Endothelial cell of umbilical vein (primary cell): ENCODE results near the gene PKHD1. TPM values are rescaled to one million over a fixed set of nuclear protein-coding genes. Genes with fewer than 3 reads are reported as not detected.

Source experiments
- BruUV-seq: library from RNA; stranded (reverse); fragments of 400-500 nt; replicated peaks from 2 replicates; lab custom pipeline; 2021; lab: Mats Ljungman, UMichigan
- CTCF ChIA-PET: fragments of 300-600, 350-600 bp; sonication (Branson Sonifier 250); formaldehyde crosslinking; loops from one replicate; lab custom pipeline; 2021; ENCODE audit warnings: antibody characterized with exemption, inconsistent platforms; lab: Charles Lee
- POLR2A ChIA-PET: fragments of 300-600, 350-600 bp; sonication (Branson Sonifier 250); formaldehyde crosslinking; loops from one replicate; lab custom pipeline; 2021; ENCODE audit warnings: antibody characterized with exemption, inconsistent platforms; lab: Charles Lee
- DNase-seq: peaks from one replicate; pipeline ENCODE4 v3.0.0-alpha.2; 2011; ENCODE audit warnings: low read depth, low spot score
- FAIRE-seq: peaks from 2 replicates; lab custom pipeline; 2011; peaks lifted over from hg19 to GRCh38; lab: Jason Lieb, UNC
- H2AFZ ChIP-seq: 2 replicates; pipeline ENCODE4 v1.6.0; 2012; ENCODE audit warnings: low read depth, low read length, control low read depth, inconsistent platforms
- H3K27ac ChIP-seq: 2 replicates; pipeline ENCODE4 v1.5.1; 2011; ENCODE audit warnings: low read depth, mild to moderate bottlenecking, control low read depth, low read length, moderate library complexity; ENCODE audit not compliant: insufficient read depth
- H3K27me3 ChIP-seq, 2 experiments: 2 replicates each; pipeline versions ENCODE4 v1.6.0 to v1.6.1; 2011; ENCODE audit warnings: low read length in 2 of 2, mixed read lengths in 1 of 2; ENCODE audit not compliant: control insufficient read depth in 2 of 2, insufficient read depth in 2 of 2
- H3K36me3 ChIP-seq, 2 experiments: 2 replicates in 1 of 2; 3 replicates in 1 of 2; pipeline ENCODE4 v1.5.1; 2011; ENCODE audit warnings: low read length in 2 of 2, mild to moderate bottlenecking in 1 of 2, moderate library complexity in 1 of 2; ENCODE audit not compliant: control insufficient read depth in 2 of 2, insufficient read depth in 2 of 2; ENCODE audit errors: extremely low read depth in 1 of 2
- H3K4me1 ChIP-seq: 3 replicates; pipeline ENCODE4 v1.5.1; 2011; ENCODE audit warnings: mild to moderate bottlenecking, low read length; ENCODE audit not compliant: control insufficient read depth, insufficient read depth; ENCODE audit errors: extremely low read depth
- H3K4me2 ChIP-seq: 2 replicates; pipeline ENCODE4 v1.6.1; 2011; ENCODE audit warnings: low read length, control low read depth, mixed read lengths; ENCODE audit not compliant: insufficient read depth
- H3K4me3 ChIP-seq, 3 experiments: fragments of 200-600 bp in 1 of 3; sonication (generic), shearing (Covaris generic) in 1 of 3; replicated peaks in 1 of 3; 2 replicates each; pipeline ENCODE4 v1.5.1; 2011 to 2016; ENCODE audit warnings: control low read depth in 3 of 3, low read length in 3 of 3, mild to moderate bottlenecking in 2 of 3, inconsistent platforms in 1 of 3, low read depth in 1 of 3, moderate library complexity in 1 of 3; ENCODE audit not compliant: insufficient read depth in 1 of 3
- H3K79me2 ChIP-seq: 2 replicates; pipeline ENCODE4 v1.6.0; 2012; ENCODE audit warnings: low read length, inconsistent platforms; ENCODE audit not compliant: control insufficient read depth, insufficient read depth
- H3K9ac ChIP-seq: replicated peaks from 2 replicates; pipeline ENCODE3; 2011; ENCODE audit warnings: low read length, control low read depth; ENCODE audit not compliant: insufficient read depth; ENCODE audit errors: extremely low read depth
- H3K9me1 ChIP-seq: replicated peaks from 3 replicates; pipeline ENCODE4 v1.6.0; 2011; ENCODE audit warnings: mild to moderate bottlenecking, low read length; ENCODE audit not compliant: control insufficient read depth, insufficient read depth; ENCODE audit errors: extremely low read depth
- H3K9me3 ChIP-seq: replicated peaks from 2 replicates; pipeline ENCODE4 v1.5.1; 2012; ENCODE audit warnings: low read length, inconsistent platforms; ENCODE audit not compliant: control insufficient read depth, insufficient read depth
- H4K20me1 ChIP-seq: replicated peaks from 2 replicates; pipeline ENCODE3; 2011; ENCODE audit warnings: mild to moderate bottlenecking, low read length; ENCODE audit not compliant: control insufficient read depth, insufficient read depth; ENCODE audit errors: extremely low read depth
- EZH2 ChIP-seq: IDR thresholded peaks from 2 replicates; pipeline ENCODE4 v1.6.1; 2012; ENCODE audit warnings: borderline replicate concordance, low read depth, mild to moderate bottlenecking, moderate library complexity, low read length, inconsistent platforms; ENCODE audit not compliant: severe bottlenecking
- FOS ChIP-seq: IDR thresholded peaks from 2 replicates; pipeline ENCODE4 v1.6.1; 2011; ENCODE audit warnings: mild to moderate bottlenecking, low read length, moderate library complexity, borderline replicate concordance; ENCODE audit not compliant: insufficient read depth
- GATA2 ChIP-seq: IDR thresholded peaks from 2 replicates; pipeline ENCODE4 v1.7.0; 2011; ENCODE audit warnings: low read depth, mild to moderate bottlenecking, moderate library complexity, mixed read lengths, low read length; ENCODE audit not compliant: insufficient read length, insufficient read depth
- JUN ChIP-seq: IDR thresholded peaks from 2 replicates; pipeline ENCODE4 v1.6.1; 2011; ENCODE audit warnings: borderline replicate concordance, low read depth; ENCODE audit not compliant: insufficient read length, insufficient read depth
- MYC ChIP-seq: IDR thresholded peaks from one replicate; pipeline ENCODE4 v1.6.1; 2011; ENCODE audit warnings: mild to moderate bottlenecking, low read depth, low read length
- POLR2A ChIP-seq: IDR thresholded peaks from 2 replicates; pipeline ENCODE4 v1.6.1; 2012; ENCODE audit warnings: low read depth, mild to moderate bottlenecking, control low read depth, low read length
- dilution Hi-C: fragments of 300-500 bp; cut with MboI; formaldehyde crosslinking; loops from one replicate; pipeline ENCODE4 v1.15.0; 2019; ENCODE audit warnings: low sequenced_read_pairs; ENCODE audit not compliant: extremely low pct_ligation_motif_present
- intact Hi-C: fragments of 100-400 bp; cut with micrococcal nuclease; formaldehyde crosslinking; loops from one replicate; pipeline ENCODE4 v1.10.0; 2022
- polyA plus RNA-seq, 4 experiments: library from polyadenylated mRNA; depleted of rRNA in 3 of 4; stranded (reverse) in 3 of 4; unstranded in 1 of 4; fragments of >200 nt; gene quantifications; 2 replicates each; pipeline versions ENCODE4 v1.2.1 to v1.2.3, GENCODE V29; 2011 to 2012; ENCODE audit warnings: missing spikeins in 1 of 4
- total RNA-seq: library from RNA; stranded (reverse); gene quantifications from 2 replicates; pipeline ENCODE4 v1.2.3, GENCODE V29; 2021
- TF ChIP-seq, protein P1 (sequence below), 2 donors: IDR thresholded peaks; 1 replicate in 1 of 2; 2 replicates in 1 of 2; pipeline ENCODE4 v1.5.1; 2011; ENCODE audit warnings: low read length in 2 of 2, mild to moderate bottlenecking in 2 of 2, moderate library complexity in 2 of 2, control low read depth in 1 of 2, inconsistent platforms in 1 of 2, low read depth in 1 of 2; ENCODE audit not compliant: insufficient read depth in 1 of 2; ENCODE audit errors: extremely low read depth in 1 of 2
- TF ChIP-seq, protein P2 (sequence below): IDR thresholded peaks from 2 replicates; pipeline ENCODE4 v1.6.1; 2011; ENCODE audit not compliant: insufficient read depth, insufficient read length

PKHD1 gene
- total and polyA plus RNA-seq, 2 donors (not counting 3 experiments of a cell fraction or from before 2014, with no cell fraction given): not detected

DNA sequence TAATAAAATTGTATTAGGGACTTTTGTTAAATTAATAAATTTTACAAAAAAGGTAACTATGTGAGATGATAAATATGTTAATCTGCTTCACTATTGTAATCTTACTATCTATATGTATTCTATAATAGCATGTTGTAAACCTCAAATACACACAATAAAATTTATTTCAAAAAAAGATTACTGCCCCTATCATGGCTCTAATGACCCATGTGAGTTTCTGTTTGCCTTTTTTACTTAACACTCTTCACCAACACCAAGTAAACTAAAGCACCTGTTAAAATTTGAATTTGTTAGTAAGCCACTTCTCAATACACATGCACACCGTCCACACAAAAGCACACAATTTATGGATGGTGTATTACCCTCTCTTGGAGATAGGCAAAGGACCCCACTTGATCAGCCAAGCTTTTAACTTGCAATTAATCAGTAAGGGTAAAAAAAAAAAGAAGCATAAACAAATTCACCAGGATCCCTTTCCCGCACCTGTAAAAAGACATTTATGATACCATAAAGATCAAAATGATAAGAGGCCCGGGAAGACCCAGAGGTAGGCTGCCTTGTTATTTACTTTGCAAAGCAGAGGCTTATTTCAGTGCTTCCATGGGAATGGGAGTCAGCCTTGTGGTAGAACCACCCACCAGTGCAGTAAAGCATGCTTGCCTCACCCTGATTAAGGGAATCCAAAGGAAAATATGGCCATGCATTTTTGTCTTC lies 28.6 kb upstream of the PKHD1 start:
- no peak overlapping the region for H2AFZ ChIP-seq
- FAIRE-seq (no peak), DNase-seq (no peak)
- H3K79me2 ChIP-seq: no peaks in the 10 kb centered on the region
- peaks cover 0 to 2% of the 10 kb centered on the region in 2 experiments for H3K27me3 ChIP-seq
- H3K9me1 ChIP-seq: no peaks in the 10 kb centered on the region
- ChIA-PET CTCF (no interaction called here), POLR2A (no interaction called here)
- no peak overlapping the region for H3K9ac ChIP-seq
- no peak for TF ChIP-seq MYC
- TF ChIP-seq, protein P1, sequence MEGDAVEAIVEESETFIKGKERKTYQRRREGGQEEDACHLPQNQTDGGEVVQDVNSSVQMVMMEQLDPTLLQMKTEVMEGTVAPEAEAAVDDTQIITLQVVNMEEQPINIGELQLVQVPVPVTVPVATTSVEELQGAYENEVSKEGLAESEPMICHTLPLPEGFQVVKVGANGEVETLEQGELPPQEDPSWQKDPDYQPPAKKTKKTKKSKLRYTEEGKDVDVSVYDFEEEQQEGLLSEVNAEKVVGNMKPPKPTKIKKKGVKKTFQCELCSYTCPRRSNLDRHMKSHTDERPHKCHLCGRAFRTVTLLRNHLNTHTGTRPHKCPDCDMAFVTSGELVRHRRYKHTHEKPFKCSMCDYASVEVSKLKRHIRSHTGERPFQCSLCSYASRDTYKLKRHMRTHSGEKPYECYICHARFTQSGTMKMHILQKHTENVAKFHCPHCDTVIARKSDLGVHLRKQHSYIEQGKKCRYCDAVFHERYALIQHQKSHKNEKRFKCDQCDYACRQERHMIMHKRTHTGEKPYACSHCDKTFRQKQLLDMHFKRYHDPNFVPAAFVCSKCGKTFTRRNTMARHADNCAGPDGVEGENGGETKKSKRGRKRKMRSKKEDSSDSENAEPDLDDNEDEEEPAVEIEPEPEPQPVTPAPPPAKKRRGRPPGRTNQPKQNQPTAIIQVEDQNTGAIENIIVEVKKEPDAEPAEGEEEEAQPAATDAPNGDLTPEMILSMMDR (IDR thresholded peaks at IDR 0.05; ENCODE audit: extremely low read depth in 1 of 2, insufficient read depth in 1 of 2, low read depth in 1 of 2, low read length in 2 of 2): no peak
- no peak for TF ChIP-seq FOS
- no peak for TF ChIP-seq JUN
- no peak for TF ChIP-seq EZH2
- TF ChIP-seq, protein P2, sequence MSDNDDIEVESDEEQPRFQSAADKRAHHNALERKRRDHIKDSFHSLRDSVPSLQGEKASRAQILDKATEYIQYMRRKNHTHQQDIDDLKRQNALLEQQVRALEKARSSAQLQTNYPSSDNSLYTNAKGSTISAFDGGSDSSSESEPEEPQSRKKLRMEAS: no peak
- TF ChIP-seq GATA2: no peak
- no peak for TF ChIP-seq POLR2A
- dilution Hi-C loops: no loop called here
- BruUV-seq: no TSS peak
- no peaks in the 10 kb centered on the region for H3K36me3 ChIP-seq
- H3K27ac ChIP-seq: no peak overlapping the region
- H4K20me1 ChIP-seq: no peaks in the 10 kb centered on the region
- H3K4me3 ChIP-seq: no peak overlapping the region
- no peaks in the 10 kb centered on the region for H3K4me1 ChIP-seq
- no peaks in the 10 kb centered on the region for H3K9me3 ChIP-seq
- intact Hi-C loops: no loop called here
- no peak overlapping the region for H3K4me2 ChIP-seq
